HepG2 (cell line): ENCODE results near the gene CMIP. TPM values are rescaled to one million over a fixed set of nuclear protein-coding genes. Genes with fewer than 3 reads are reported as not detected.

Source experiments
- AKAP8 ChIP-seq: sonication (generic); formaldehyde crosslinking; IDR thresholded peaks from 2 replicates; pipeline ENCODE4 v1.5.1; 2020; ENCODE audit warnings: mild to moderate bottlenecking, missing genetic modification reagents
- ATF2 ChIP-seq: sonication (generic); formaldehyde crosslinking; IDR thresholded peaks from 2 replicates; pipeline ENCODE4 v1.4.0; 2020; ENCODE audit warnings: missing genetic modification reagents
- GATA4 ChIP-seq: sonication (generic); IDR thresholded peaks from 2 replicates; pipeline ENCODE4 v1.6.1; 2016; ENCODE audit warnings: antibody characterized with exemption, low read depth, borderline replicate concordance
- GPN1 ChIP-seq: sonication (generic); formaldehyde crosslinking; IDR thresholded peaks from 2 replicates; pipeline ENCODE4 v1.5.1; 2020; ENCODE audit warnings: missing genetic modification reagents, borderline replicate concordance
- HDAC2 ChIP-seq: sonication (generic); formaldehyde crosslinking; IDR thresholded peaks from 2 replicates; pipeline ENCODE4 v1.4.0; 2020; ENCODE audit warnings: missing genetic modification reagents
- KDM3A ChIP-seq: IDR thresholded peaks from 2 replicates; pipeline ENCODE4 v1.6.1; 2018; ENCODE audit warnings: low read depth, missing compliant biosample characterization
- PATZ1 ChIP-seq: sonication (generic); formaldehyde crosslinking; IDR thresholded peaks from 2 replicates; pipeline ENCODE4 v1.4.0; 2020; ENCODE audit warnings: missing genetic modification reagents
- RERE ChIP-seq: IDR thresholded peaks from 2 replicates; pipeline ENCODE4 v1.6.1; 2016; ENCODE audit warnings: low read depth, missing genetic modification reagents, missing compliant biosample characterization
- TFDP2 ChIP-seq: sonication (generic); formaldehyde crosslinking; IDR thresholded peaks from 2 replicates; pipeline ENCODE4 v1.4.0; 2020; ENCODE audit warnings: missing genetic modification reagents
- ZBTB14 ChIP-seq: sonication (generic); formaldehyde crosslinking; IDR thresholded peaks from 2 replicates; pipeline ENCODE4 v1.4.0; 2020; ENCODE audit warnings: missing genetic modification reagents
- ZIK1 ChIP-seq: sonication (generic); formaldehyde crosslinking; IDR thresholded peaks from 2 replicates; pipeline ENCODE4 v1.5.0; 2020; ENCODE audit warnings: mild to moderate bottlenecking, low read depth, missing genetic modification reagents, borderline replicate concordance
- ZKSCAN8 ChIP-seq: IDR thresholded peaks from 2 replicates; pipeline ENCODE4 v1.6.1; 2016; ENCODE audit warnings: borderline replicate concordance, missing genetic modification reagents, missing compliant biosample characterization
- ZNF138 ChIP-seq: sonication (generic); formaldehyde crosslinking; IDR thresholded peaks from 2 replicates; pipeline ENCODE4 v1.5.0; 2020; ENCODE audit warnings: mild to moderate bottlenecking, low read depth, missing genetic modification reagents
- ZNF235 ChIP-seq: sonication (generic); formaldehyde crosslinking; IDR thresholded peaks from 2 replicates; pipeline ENCODE4 v1.8.1; 2023; ENCODE audit warnings: mild to moderate bottlenecking, missing genetic modification reagents, borderline replicate concordance
- ZNF652 ChIP-seq: IDR thresholded peaks from 2 replicates; pipeline ENCODE4 v1.6.1; 2016; ENCODE audit warnings: low read depth, borderline replicate concordance
- ZSCAN12 ChIP-seq: sonication (generic); formaldehyde crosslinking; IDR thresholded peaks from 2 replicates; pipeline ENCODE4 v1.9.0; 2021; ENCODE audit warnings: mild to moderate bottlenecking, missing genetic modification reagents
- polyA plus RNA-seq, 8 experiments: library from polyadenylated mRNA; depleted of rRNA in 3 of 8; stranded (reverse) in 7 of 8; unstranded in 1 of 8; fragments of >200 nt; fragmentation: Illumina TruSeq in 4 of 8; extraction: Trizol in 4 of 8; gene quantifications; 2 replicates each; pipeline versions ENCODE4 v1.2.1 to v1.2.3, GENCODE V29; 2011 to 2016; ENCODE audit warnings: low read depth in 4 of 8, missing spikeins in 1 of 8, mixed read lengths in 1 of 8; ENCODE audit not compliant: insufficient read depth in 1 of 8
- total RNA-seq, 5 experiments: library from RNA; depleted of rRNA; stranded (reverse); fragments of >200 nt; fragmentation: Illumina TruSeq; extraction: Trizol; gene quantifications; 2 replicates each; pipeline ENCODE4 v1.2.3, GENCODE V29; 2016; ENCODE audit warnings: low read depth in 1 of 5

Gene CMIP
- total and polyA plus RNA-seq, 2 of the 13 experiments (the other 11 are each of a cell fraction or from before 2014, with no cell fraction given): 10.9 to 18.1 TPM

GRCh38 chr16:81451753-81452680 lies 7.4 kb downstream of the CMIP start (continued):
- TF ChIP-seq RERE (CRISPR knock-in tag): peak; percentile 86
- TF ChIP-seq GPN1 (CRISPR knock-in tag): no peak
- peak; percentile 94 for TF ChIP-seq ZKSCAN8 (CRISPR knock-in tag)
- TF ChIP-seq GATA4: peak; percentile 98
- TF ChIP-seq HDAC2: peak; percentile 99
- TF ChIP-seq TFDP2 (CRISPR knock-in tag): peak; percentile 38; the same call in 1 of the 2 replicates
- TF ChIP-seq ZBTB14 (CRISPR knock-in tag): peak; percentile 65; the same call in 1 of the 2 replicates
- peak; percentile 98 for TF ChIP-seq ATF2 (CRISPR knock-in tag)
- TF ChIP-seq ZNF235 (CRISPR knock-in tag): 0 out of 2 replicates have a peak, but pooled peaks have one; percentile 60
- peak; percentile 53 for TF ChIP-seq ZNF652 (CRISPR knock-in tag)
- peak; percentile 94 for TF ChIP-seq PATZ1 (CRISPR knock-in tag)
- peak; percentile 91 for TF ChIP-seq ZIK1
- TF ChIP-seq ZSCAN12 (CRISPR knock-in tag): 0 out of 2 replicates have a peak, but pooled peaks have one; percentile 34
- TF ChIP-seq AKAP8 (CRISPR knock-in tag): peak; percentile 99
- TF ChIP-seq ZNF138 (CRISPR knock-in tag): peak; percentile 77
- peak; percentile 96 for TF ChIP-seq KDM3A (CRISPR knock-in tag)
